ENCODE measurements around the gene ESR1. TPM values are rescaled to one million over a fixed set of nuclear protein-coding genes. Genes with fewer than 3 reads are reported as not detected.

ESR1 gene
- total RNA-seq, 6 donors from 2014 or later: 0.91 to 4.7 (median 2.8) TPM

GRCh38 chr6:152107973-152108372 is 300.5 kb downstream of the ESR1 start:
- DNase-seq (no peak), ATAC-seq (ENCODE audit: low FRiP score in 2 of 2) (no peak)
- Histone ChIP-seq H3K27me3 (no peaks in the 10 kb centered on the region), H3K36me3 (no peaks in the 10 kb centered on the region), H3K27ac (no peak overlapping the region), H3K4me1 (peaks cover 5 to 23% (median 11%) of the 10 kb centered on the region in 4 donors), H3K9me3 (no peaks in the 10 kb centered on the region), H3K4me3 (no peak overlapping the region)
- WGBS, 2 donors: 90 to 94% methylated on average over 4 of the region's 4 CpGs
- TF ChIP-seq POLR2A (IDR thresholded peaks at IDR 0.05): no peak
- no peak for TF ChIP-seq CTCF (IDR thresholded peaks at IDR 0.05)
- TF ChIP-seq POLR2AphosphoS5 (IDR thresholded peaks at IDR 0.05): no peak
- TF ChIP-seq EP300 (IDR thresholded peaks at IDR 0.05): no peak

- no peak overlapping the region for H3K4me3 ChIP-seq
- peaks cover 5 to 23% (median 11%) of the 10 kb centered on the region in 4 donors for H3K4me1 ChIP-seq
- no peak for TF ChIP-seq POLR2AphosphoS5 (IDR thresholded peaks at IDR 0.05)
- no peak for TF ChIP-seq CTCF (IDR thresholded peaks at IDR 0.05)
- no peak for TF ChIP-seq POLR2A (IDR thresholded peaks at IDR 0.05)
- TF ChIP-seq EP300 (IDR thresholded peaks at IDR 0.05): no peak
- ATAC-seq (ENCODE audit: low FRiP score in 2 of 2) (peak in 1 of 2 donors; percentile 53), DNase-seq (no peak)
- H3K36me3 ChIP-seq: no peaks in the 10 kb centered on the region
- WGBS, 2 donors: 56 to 65% methylated on average over 19 to 20 of the region's 20 CpGs
- peak overlapping the region in 2 of 4 donors; percentile 36 to 52 for H3K27ac ChIP-seq
- H3K27me3 ChIP-seq: no peaks in the 10 kb centered on the region
- H3K9me3 ChIP-seq: no peaks in the 10 kb centered on the region
These were observed 303.7 kb downstream of the ESR1 start for GRCh38 chr6:152110886-152111820.

- ATAC-seq (ENCODE audit: low FRiP score in 2 of 2) (peak in 1 of 2 donors; percentile 45), DNase-seq (peak; percentile 52 to 56)
- H3K27ac ChIP-seq: peak overlapping the region; percentile 19 to 55 (median 45)
- H3K4me1 ChIP-seq: peaks cover 6 to 23% (median 12%) of the 10 kb centered on the region in 4 donors
- WGBS, 2 donors: 60 to 71% methylated on average over 14 to 15 of the region's 15 CpGs
- TF ChIP-seq CTCF (IDR thresholded peaks at IDR 0.05) (no peak), POLR2AphosphoS5 (IDR thresholded peaks at IDR 0.05) (no peak), POLR2A (IDR thresholded peaks at IDR 0.05) (peak in 1 of 4 donors; percentile 10)
- H3K27me3 ChIP-seq: no peaks in the 10 kb centered on the region
- H3K9me3 ChIP-seq: no peaks in the 10 kb centered on the region
- H3K36me3 ChIP-seq: no peaks in the 10 kb centered on the region
- H3K4me3 ChIP-seq: peak overlapping the region in 1 of 4 donors; percentile 18
These were observed 305.2 kb downstream of the ESR1 start for GRCh38 chr6:152112491-152113261.

- peaks cover 14 to 33% (median 31%) of the 10 kb centered on the region in 4 donors for H3K36me3 ChIP-seq
- WGBS, 2 donors: 80 to 90% methylated on average over 8 to 9 of the region's 9 CpGs
- ATAC-seq (ENCODE audit: low FRiP score in 2 of 2) (no peak), DNase-seq (no peak)
- H3K4me3 ChIP-seq: no peak overlapping the region
- no peaks in the 10 kb centered on the region for H3K9me3 ChIP-seq
- TF ChIP-seq EP300 (IDR thresholded peaks at IDR 0.05): no peak
- TF ChIP-seq CTCF (IDR thresholded peaks at IDR 0.05): no peak
- TF ChIP-seq POLR2A (IDR thresholded peaks at IDR 0.05): no peak
- no peak for TF ChIP-seq POLR2AphosphoS5 (IDR thresholded peaks at IDR 0.05)
- H3K4me1 ChIP-seq: peaks cover 0 to 5% (median 3%) of the 10 kb centered on the region in 4 donors
- H3K27ac ChIP-seq: peak overlapping the region in 2 of 4 donors; percentile 6 to 30
- no peaks in the 10 kb centered on the region for H3K27me3 ChIP-seq
These were observed 310.0 kb downstream of the ESR1 start for GRCh38 chr6:152117156-152118133.

Data from upper lobe of left lung (tissue), 6 donors.